NCI-H2227 treated with DMSO at 0.1 percent for 48 hours (cell line): Measurements from ENCODE around the gene C10orf143.
"Not testable (repeated sequence)": the region's sequence is repeated elsewhere in the genome, so short reads cannot be mapped to it uniquely, and the experiment has no call there.

Source experiments
- DNase-seq: peaks from one replicate; lab custom pipeline; 2025; lab: John Stamatoyannopoulos, UW

The C10orf143 gene

DNA sequence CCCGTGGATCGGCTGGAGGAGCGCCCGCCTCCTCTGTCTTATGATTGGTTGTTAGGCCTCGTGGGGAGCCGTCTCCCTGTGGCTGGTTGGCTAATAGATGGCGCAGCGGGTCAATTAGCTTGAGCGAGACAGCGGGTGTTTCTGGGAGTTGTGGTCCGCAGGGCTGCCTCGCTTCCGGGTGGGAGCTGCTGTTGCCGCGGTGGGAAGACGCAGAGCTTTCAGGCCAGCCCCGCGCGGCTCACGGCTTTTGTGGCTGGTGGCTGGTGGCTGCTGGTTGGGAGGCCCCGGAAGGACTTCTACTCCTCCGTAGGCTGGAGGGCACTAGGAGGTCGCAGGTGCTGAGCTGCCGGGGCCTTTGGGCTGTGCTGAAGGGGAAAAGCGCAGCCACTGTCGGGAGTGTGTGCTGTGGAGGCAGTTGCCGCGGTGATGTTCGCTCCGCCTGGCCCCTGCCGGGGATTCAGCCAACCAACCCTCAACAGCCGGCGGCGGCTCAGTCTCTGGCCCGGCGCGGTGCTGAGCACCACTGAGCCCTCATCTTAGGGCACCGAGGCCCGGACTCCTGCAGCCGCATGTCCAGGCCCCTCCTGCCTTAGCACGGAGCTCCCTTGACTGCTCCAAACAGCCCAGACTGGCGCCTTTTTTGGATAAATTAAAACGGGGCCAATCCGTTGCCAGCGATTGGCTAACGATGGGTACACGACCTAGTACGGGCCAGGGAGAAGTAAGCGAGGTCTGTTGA is 652 bp upstream of the C10orf143 start:
- DNase-seq: peak; percentile 93

GRCh38 chr10:130109796-130110245 is 809 bp downstream of the C10orf143 start:
- DNase-seq: peak; percentile 75

- no peak for DNase-seq
Observed at GRCh38 chr10:130108934-130109604, 1.6 kb downstream of the C10orf143 start.

GRCh38 chr10:130108146-130108545 is 2.5 kb downstream of the C10orf143 start:
- not testable (repeated sequence) for DNase-seq

GRCh38 chr10:130105724-130106123 is 4.9 kb downstream of the C10orf143 start:
- DNase-seq: no peak

- no peak for DNase-seq
Observed at GRCh38 chr10:130099344-130099743, 11.3 kb downstream of the C10orf143 start.

DNA sequence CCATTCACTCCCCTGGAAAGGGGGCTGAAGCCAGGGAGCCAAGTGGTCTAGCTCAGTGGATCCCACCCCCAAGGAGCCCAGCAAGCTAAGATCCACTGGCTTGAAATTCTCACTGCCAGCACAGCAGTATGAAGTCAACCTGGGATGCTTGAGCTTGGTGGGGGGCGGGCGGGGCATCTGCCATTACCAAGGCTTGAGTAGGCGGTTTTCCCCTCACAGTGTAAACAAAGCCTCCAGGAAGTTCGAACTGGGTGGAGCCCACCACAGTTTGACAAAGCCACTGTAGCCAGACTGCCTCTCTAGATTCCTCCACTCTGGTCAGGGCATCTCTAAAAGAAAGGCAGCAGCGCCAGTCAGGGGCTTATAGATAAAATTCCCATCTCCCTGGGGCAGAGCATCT is 20.1 kb downstream of the C10orf143 start:
- DNase-seq: not testable (repeated sequence)

- no peak for DNase-seq
Observed at GRCh38 chr10:130080461-130080814, 30.2 kb downstream of the C10orf143 start.

DNA sequence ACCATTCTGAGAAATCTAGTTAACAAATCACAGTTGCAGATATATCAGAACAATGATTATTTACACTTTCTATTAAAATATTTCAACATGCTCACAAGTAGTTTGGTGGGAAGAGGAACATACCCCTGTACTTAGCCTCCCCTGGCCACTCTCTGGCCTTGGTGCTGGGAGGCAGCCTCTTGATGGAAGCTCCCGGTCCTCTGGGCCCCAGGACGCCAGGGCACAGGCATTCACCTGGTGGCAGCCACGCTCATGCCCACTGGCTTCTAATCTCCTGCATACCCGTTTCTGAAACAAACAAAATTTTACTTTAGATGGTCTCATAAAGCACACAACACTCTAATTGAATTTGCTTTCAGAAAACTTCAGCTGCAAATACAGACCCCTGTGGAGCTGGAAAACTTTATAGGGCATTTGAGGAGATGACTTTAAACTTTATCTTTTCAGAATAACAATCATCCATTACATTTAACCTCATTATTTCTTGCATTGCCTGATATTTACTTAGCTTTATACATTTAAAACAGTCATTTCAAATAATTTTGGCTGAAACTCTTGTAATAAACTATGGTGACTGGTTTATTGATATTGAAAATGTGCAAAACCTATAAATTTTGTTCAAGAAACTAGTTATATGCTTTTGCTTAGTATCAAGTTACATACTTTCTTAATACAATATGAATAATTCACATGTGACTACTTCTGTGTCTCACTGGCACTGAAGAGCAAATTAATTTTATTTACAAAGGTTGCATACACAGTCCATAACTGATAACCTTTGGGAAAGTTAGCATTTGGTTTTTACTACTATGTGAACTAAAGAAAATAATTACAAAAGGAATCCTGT is 30.8 kb downstream of the C10orf143 start:
- no peak for DNase-seq

DNA sequence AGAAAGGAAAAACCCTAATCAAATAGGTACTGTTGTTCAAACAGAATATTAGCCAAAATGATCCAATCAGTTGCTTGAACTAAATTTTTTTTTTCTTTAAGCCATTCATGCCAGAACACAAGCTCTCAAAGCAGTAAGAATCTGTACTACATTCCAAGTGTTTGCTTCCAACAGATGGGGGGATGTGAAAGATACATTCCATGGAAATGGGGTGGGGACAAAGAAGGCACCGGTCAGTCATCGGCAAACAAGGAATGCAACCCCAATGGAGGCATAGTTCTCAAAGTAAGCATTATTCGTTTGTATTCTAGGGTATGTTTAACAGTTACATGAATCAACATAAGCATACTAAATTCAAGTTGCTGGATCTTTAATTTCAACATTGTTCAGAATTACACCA is 32.5 kb downstream of the C10orf143 start:
- no peak for DNase-seq

- DNase-seq: no peak
Observed at GRCh38 chr10:130076681-130077080, 33.9 kb downstream of the C10orf143 start.

GRCh38 chr10:130074639-130075038 is 36.0 kb downstream of the C10orf143 start:
- DNase-seq: no peak

DNA sequence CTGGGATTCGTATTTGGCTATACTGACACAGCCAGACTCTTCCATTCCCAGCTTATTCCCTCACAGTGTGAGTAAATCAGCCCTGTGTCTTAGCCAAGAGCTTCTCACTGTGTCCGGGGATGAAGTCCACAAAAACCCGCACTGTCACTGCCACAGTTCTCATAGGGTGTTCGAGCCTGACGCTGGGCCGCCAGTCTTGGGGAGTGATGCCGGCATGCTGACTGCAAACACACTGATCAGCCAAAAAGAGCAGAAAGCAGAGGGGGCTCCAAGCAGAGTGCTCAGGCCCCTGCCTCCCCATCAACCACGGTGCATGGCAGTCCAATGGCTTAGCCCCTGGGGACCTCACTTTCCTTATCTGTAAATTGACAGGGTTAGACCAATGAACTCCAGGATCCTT is 36.7 kb downstream of the C10orf143 start:
- DNase-seq: no peak

- DNase-seq: no peak
Observed at GRCh38 chr10:130072247-130072646, 38.4 kb downstream of the C10orf143 start.

DNA sequence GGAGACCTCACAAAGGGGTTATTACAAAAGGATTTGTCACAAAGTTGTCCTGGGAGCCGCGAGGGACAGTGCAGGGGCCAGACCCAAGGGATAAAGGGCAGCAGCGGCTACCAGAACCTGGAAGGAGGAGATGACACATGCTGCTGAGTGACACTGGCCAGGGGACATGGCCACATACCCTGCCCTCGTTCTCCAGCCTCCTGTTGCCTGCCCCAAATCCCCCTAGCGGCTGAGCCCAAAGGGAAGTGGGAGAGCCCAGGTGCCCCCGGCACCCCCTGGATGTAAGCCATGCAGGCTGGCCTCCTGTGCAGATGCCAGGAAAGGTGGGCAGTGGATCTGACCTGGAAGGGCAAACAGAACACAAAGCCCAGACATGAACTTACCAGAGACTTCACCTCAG is 42.7 kb downstream of the C10orf143 start:
- no peak for DNase-seq

- no peak for DNase-seq
Observed at GRCh38 chr10:130066743-130067142, 43.9 kb downstream of the C10orf143 start.

GRCh38 chr10:130065251-130065650 is 45.4 kb downstream of the C10orf143 start:
- DNase-seq: no peak

DNA sequence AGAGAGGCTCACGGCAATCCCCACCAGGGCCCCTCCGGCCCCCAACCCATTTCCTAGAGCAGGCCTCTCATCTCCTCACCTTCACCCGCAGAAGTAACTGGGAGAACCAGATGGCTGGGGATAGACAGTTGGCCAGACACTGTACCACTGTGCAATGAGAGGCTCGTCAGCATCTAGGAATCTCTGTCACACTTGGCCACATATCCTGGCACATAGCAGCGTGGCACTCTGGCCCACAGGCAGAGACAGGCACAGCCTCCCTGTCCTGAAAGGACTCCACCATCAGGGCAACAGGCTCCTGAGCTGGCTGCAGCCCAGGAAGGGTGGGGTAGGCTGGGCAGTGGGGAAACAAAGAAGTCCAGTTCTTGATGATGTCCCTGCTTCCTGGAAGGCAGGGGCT is 45.8 kb downstream of the C10orf143 start:
- DNase-seq: no peak

GRCh38 chr10:130062976-130063375 is 47.7 kb downstream of the C10orf143 start:
- DNase-seq: no peak

DNA sequence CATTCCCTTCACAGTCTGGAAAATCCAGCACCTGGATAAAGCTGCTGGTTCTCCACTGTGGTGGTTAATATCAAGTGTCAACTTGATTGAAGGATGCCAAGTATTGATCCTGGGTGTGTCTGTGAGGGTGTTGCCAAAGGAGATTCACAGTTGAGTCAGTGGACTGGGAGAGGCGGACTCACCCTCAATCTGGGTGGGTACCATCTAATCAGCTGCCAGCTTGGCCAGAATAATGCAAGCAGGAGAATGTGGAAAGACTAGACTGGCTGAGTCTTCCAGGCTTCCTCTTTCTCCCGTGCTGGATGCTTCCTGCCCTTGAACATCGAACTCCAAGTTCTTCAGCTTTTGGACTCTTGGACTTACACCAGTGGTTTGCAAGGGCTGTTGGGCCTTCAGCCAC is 48.4 kb downstream of the C10orf143 start:
- DNase-seq: no peak

- DNase-seq: no peak
Observed at GRCh38 chr10:130061760-130062159, 48.9 kb downstream of the C10orf143 start.

DNA sequence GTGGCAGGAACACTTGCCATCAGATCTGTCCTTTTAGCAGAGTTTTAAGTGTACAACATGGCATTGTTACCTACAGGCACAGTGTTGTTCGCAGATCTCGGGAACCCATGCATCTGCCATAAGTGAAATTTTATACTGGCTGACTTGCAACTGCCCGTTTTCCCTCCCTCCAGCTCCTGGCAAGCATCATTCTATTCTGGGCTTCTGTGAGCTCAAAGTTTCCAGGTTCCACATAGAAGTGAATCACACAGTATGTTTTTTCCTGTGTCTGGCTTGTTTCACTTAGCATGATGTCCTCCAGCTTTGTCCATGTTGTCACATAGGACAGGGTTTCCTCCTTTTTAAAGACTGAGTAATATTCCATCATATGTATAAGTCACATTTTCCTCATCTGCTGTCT is 56.6 kb downstream of the C10orf143 start:
- no peak for DNase-seq

DNA sequence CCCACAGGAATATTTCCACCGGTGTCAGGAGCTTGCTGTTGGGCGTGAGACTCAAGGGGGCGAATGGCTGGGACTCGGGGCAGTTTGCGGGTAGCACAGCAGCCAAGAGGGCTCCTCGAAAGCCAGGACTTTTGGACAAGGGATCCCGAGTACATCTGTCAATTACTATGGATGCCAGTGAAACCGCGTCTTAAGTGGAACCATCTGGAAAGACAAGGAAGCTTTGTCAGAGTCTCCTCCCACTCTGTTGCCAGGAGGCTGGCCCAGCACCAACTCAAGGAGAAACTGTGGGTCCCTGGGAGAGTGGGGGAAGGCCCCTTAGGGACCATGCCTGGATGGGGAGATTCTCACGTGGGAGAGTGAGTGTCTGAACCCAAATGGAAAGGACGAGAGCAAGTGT is 57.1 kb downstream of the C10orf143 start:
- DNase-seq: no peak
